ENCODE results near the gene MAP3K8.

MAP3K8 gene

GRCh38 chr10:30491916-30492515 lies 58.0 kb downstream of the MAP3K8 start:
- no peak for DNase-seq

GRCh38 chr10:30493609-30494530 lies 59.9 kb downstream of the MAP3K8 start:
- DNase-seq: no peak

GRCh38 chr10:30494558-30494957 lies 60.6 kb downstream of the MAP3K8 start:
- DNase-seq: no peak

GRCh38 chr10:30495687-30496086 lies 61.7 kb downstream of the MAP3K8 start:
- DNase-seq: no peak

GRCh38 chr10:30499816-30500215 lies 65.8 kb downstream of the MAP3K8 start:
- no peak for DNase-seq

GRCh38 chr10:30500534-30500933 lies 66.5 kb downstream of the MAP3K8 start:
- no peak for DNase-seq

- no peak for DNase-seq
Measured at GRCh38 chr10:30500963-30501504, 67.0 kb downstream of the MAP3K8 start.

- DNase-seq: no peak
Measured at GRCh38 chr10:30502266-30503060, 68.5 kb downstream of the MAP3K8 start.

GRCh38 chr10:30503700-30504266 lies 69.8 kb downstream of the MAP3K8 start:
- DNase-seq: no peak

GRCh38 chr10:30505543-30506298 lies 71.7 kb downstream of the MAP3K8 start:
- no peak for DNase-seq

GRCh38 chr10:30509508-30509907 lies 75.5 kb downstream of the MAP3K8 start:
- no peak for DNase-seq

GRCh38 chr10:30510184-30510931 lies 76.4 kb downstream of the MAP3K8 start:
- DNase-seq: no peak

GRCh38 chr10:30510932-30511700 lies 77.1 kb downstream of the MAP3K8 start:
- DNase-seq: no peak

Measured in effector CD8-positive, alpha-beta T cell (primary cell).